ENCODE results near the gene VSNL1. TPM values are rescaled to one million over a fixed set of nuclear protein-coding genes. Genes with fewer than 3 reads are reported as not detected.

The VSNL1 gene
- polyA plus RNA-seq, 1 experiment: 0.86 TPM

DNA sequence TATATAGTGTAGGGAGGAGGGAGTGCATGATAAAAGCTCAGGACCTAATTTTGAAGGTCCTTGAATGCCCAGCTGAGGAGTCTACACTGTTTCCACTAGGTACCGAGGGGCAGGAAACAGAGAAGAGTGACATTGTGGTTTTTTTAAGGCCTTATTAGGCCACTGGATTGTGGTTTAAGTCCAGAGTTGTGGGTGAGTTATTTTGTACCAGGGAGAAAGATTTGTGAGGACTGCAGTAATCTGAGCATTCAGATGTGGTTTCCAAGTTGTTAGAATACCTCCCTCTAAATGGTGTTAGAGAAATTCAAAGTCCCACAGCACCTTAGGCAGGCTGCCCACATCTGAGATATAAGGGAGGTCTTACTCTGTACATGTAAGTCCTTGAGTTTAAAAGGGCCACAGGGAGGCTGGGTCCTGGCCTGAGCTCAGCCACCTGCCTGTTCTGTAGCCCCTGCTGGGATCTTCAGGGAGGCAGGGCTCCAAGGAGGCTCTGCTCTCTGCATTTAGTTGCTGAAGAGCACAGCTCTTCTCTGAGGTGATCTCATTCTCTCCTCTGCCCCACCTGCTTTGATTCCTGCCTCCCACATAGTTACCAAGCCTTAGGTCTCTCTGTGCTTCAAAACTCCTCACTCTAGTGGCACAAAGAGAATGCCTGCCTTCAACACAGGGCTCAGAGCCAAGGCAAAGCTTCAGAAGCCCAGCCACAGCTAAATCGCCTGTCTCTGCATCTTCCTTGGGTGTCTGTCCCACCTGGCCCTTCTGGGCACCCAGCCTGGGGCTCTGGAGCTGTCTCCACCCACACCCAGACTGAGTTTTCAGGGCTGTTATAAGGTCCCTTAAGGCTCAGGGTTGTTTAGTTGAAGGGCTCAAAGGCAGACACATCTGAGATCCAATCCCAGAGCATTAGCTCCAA is 88.1 kb downstream of the VSNL1 start:
- ChIA-PET CTCF (interaction anchor here (0.6 to 3.7 kb wide), 2 partner anchors 18 to 856 kb away, joined by 3 to 15 read pairs; no protein-coding TSS in a partner anchor), POLR2A (interaction anchor here (0.6 kb wide), 1 partner anchor 15 kb away, joined by 4 read pairs; no protein-coding TSS in a partner anchor)
- Histone ChIP-seq H3K27ac (ENCODE audit: low read depth, low read length) (no peak overlapping the region), H3K27me3 (ENCODE audit: control insufficient read depth, insufficient read depth, low read length) (no peaks in the 10 kb centered on the region), H3K4me3 (ENCODE audit: low read depth, low read length) (no peak overlapping the region), H3K9me3 (ENCODE audit: control insufficient read depth, insufficient read depth, low read length) (peaks cover 5% of the 10 kb centered on the region)
- no peak for DNase-seq (ENCODE audit: low read depth, low spot score)
- TF ChIP-seq, protein P1, sequence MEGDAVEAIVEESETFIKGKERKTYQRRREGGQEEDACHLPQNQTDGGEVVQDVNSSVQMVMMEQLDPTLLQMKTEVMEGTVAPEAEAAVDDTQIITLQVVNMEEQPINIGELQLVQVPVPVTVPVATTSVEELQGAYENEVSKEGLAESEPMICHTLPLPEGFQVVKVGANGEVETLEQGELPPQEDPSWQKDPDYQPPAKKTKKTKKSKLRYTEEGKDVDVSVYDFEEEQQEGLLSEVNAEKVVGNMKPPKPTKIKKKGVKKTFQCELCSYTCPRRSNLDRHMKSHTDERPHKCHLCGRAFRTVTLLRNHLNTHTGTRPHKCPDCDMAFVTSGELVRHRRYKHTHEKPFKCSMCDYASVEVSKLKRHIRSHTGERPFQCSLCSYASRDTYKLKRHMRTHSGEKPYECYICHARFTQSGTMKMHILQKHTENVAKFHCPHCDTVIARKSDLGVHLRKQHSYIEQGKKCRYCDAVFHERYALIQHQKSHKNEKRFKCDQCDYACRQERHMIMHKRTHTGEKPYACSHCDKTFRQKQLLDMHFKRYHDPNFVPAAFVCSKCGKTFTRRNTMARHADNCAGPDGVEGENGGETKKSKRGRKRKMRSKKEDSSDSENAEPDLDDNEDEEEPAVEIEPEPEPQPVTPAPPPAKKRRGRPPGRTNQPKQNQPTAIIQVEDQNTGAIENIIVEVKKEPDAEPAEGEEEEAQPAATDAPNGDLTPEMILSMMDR (IDR thresholded peaks at IDR 0.05; ENCODE audit: low read depth, low read length): no peak

DNA sequence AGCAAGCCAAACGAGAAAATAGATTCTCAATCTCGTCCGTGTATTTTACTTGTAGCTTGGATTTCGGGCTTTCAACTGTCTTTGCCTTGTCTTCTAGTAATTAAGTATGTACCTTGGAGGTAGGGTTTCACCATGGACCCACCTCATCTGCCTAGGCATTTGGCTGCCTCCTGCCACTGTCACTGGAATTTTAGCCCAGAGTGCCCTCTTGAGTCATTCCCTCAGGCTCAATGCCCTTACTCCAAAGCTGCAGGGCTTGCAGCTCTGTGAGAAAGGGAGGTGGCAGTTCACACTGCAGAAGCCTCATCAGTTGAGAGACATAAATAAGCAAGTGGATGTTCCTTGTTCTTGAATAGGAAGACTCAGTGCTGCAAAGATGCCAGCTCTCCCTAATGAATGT is 89.6 kb downstream of the VSNL1 start:
- no peak overlapping the region for H3K27ac ChIP-seq (ENCODE audit: low read depth, low read length)
- H3K27me3 ChIP-seq (ENCODE audit: control insufficient read depth, insufficient read depth, low read length): no peaks in the 10 kb centered on the region
- ChIA-PET CTCF (interaction anchor here (3.7 kb wide), 1 partner anchor 16 kb away, joined by 15 read pairs; no protein-coding TSS in a partner anchor), POLR2A (interaction anchor here (0.6 kb wide), 1 partner anchor 90 kb away, joined by 3 read pairs; no protein-coding TSS in a partner anchor)
- no peak overlapping the region for H3K4me3 ChIP-seq (ENCODE audit: low read depth, low read length)
- DNase-seq (ENCODE audit: low read depth, low spot score): no peak
- TF ChIP-seq, protein P1 (IDR thresholded peaks at IDR 0.05; ENCODE audit: low read depth, low read length): no peak
- peaks cover 5% of the 10 kb centered on the region for H3K9me3 ChIP-seq (ENCODE audit: control insufficient read depth, insufficient read depth, low read length)

DNA sequence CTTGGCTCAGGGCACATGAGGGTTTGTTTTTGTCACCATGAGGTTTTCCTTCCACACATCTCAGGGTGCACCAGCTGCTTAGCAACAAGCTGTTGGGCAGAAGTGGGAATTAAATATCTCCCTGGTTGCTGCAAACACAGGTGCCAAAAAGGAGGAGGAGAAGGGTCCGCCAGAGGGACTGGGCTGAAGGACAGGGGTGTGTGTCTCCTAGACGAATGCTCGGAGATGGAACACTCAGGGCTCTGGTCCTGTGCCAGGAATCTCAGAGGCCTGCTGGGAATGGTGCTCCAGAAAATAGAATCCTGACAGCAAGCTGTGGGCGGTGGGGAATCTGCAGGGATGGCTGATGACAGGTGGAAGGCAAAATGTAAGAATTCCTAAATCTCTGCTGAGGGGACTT is 94.5 kb downstream of the VSNL1 start:
- no peak for DNase-seq (ENCODE audit: low read depth, low spot score)
- Histone ChIP-seq H3K27me3 (ENCODE audit: control insufficient read depth, insufficient read depth, low read length) (no peaks in the 10 kb centered on the region), H3K9me3 (ENCODE audit: control insufficient read depth, insufficient read depth, low read length) (no peaks in the 10 kb centered on the region), H3K4me3 (ENCODE audit: low read depth, low read length) (no peak overlapping the region), H3K27ac (ENCODE audit: low read depth, low read length) (no peak overlapping the region)
- TF ChIP-seq, protein P1 (IDR thresholded peaks at IDR 0.05; ENCODE audit: low read depth, low read length): no peak
- POLR2A ChIA-PET: no interaction called here
- CTCF ChIA-PET: interaction anchor here (1.0 to 2.4 kb wide), 2 partner anchors 11 to 36 kb away, joined by 4 to 8 read pairs; no protein-coding TSS in a partner anchor

DNA sequence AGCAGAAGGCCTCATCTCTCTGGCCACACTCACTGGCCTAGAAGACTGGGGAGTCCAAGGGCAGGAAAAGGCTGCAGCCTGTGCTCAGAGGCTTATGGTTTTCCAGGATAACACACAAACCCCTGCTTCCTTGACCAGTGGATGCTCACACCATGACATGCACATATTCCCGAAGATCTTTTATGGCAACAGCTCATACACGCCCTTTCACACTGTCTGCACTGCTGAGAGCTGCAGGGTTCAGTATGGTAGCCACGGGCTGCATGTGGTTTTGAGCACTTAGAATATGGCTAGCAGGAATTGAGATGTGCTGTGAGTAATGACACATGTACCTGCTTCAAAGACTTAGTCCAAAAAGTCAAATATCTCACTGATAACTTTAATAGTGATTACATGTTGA is 95.8 kb downstream of the VSNL1 start:
- ChIA-PET CTCF (no interaction called here), POLR2A (no interaction called here)
- no peaks in the 10 kb centered on the region for H3K9me3 ChIP-seq (ENCODE audit: control insufficient read depth, insufficient read depth, low read length)
- H3K27me3 ChIP-seq (ENCODE audit: control insufficient read depth, insufficient read depth, low read length): no peaks in the 10 kb centered on the region
- TF ChIP-seq, protein P1 (IDR thresholded peaks at IDR 0.05; ENCODE audit: low read depth, low read length): no peak
- no peak overlapping the region for H3K27ac ChIP-seq (ENCODE audit: low read depth, low read length)
- DNase-seq (ENCODE audit: low read depth, low spot score): no peak
- no peak overlapping the region for H3K4me3 ChIP-seq (ENCODE audit: low read depth, low read length)

All from AG04450 (cell line).